Colon (tissue), 2 donors: ENCODE results near the gene CDH13.

Source experiments
- FAIRE-seq: peaks from 2 replicates; lab custom pipeline; 2012; peaks lifted over from hg19 to GRCh38; lab: Jason Lieb, UNC
- donor health status: control.
- donor health status: control.

Gene CDH13

GRCh38 chr16:83187405-83187804 lies 560.6 kb downstream of the CDH13 start:
- FAIRE-seq, result no peak

- no peak for FAIRE-seq
Measured at GRCh38 chr16:83196796-83197195, 570.0 kb downstream of the CDH13 start.

DNA sequence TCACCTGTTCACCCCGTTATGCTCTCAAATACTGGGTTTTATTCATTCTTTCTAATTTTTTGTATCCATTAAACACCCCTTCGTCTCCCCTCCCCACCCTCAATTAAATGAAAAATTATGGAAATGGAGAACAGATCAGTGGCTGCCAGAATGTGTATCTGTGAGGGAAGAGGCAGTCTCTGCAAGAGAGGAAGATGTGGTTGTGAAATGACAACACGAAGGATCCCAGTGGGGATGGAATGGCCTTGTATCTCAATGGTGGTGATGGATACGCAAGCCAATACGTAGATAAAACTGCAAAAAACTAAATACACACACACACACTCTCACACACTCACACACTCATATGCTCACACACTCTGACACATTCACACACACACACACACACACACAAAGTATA lies 570.7 kb downstream of the CDH13 start:
- FAIRE-seq, result no peak

GRCh38 chr16:83198977-83199376 lies 572.2 kb downstream of the CDH13 start:
- no peak for FAIRE-seq

GRCh38 chr16:83200005-83200779 lies 573.4 kb downstream of the CDH13 start:
- FAIRE-seq, result no peak

GRCh38 chr16:83201748-83202147 lies 575.0 kb downstream of the CDH13 start:
- no peak for FAIRE-seq

GRCh38 chr16:83205896-83206295 lies 579.1 kb downstream of the CDH13 start:
- no peak for FAIRE-seq

GRCh38 chr16:83206426-83206825 lies 579.7 kb downstream of the CDH13 start:
- no peak for FAIRE-seq

- no peak for FAIRE-seq
Measured at GRCh38 chr16:83211711-83212110, 584.9 kb downstream of the CDH13 start.

DNA sequence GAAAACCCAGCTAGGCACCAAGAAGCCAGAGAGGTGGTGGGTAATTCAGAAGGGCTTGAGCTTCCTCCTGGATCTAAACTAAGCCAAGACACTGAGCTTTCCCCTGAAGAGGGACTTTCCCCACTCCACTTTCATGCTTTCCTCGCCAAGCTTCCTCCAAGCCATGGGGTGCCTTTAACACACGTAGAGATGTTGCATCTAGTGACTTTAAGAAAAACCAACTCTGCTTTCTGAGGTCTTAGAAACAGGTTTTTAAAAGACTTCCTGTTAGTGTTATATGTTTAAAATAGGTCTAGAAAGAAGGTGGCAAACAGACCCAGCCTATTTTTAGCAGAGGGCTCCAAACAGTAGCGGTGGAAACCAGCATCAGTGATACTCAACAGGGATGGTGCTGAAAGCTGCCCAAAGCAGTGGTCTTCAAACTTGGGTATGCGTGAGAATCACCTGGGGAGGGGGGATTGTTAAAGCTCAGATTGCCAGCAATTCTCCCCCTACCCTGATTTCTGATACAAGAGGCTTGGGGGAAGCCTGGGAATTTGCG lies 585.6 kb downstream of the CDH13 start:
- no peak for FAIRE-seq

GRCh38 chr16:83214671-83215070 lies 587.9 kb downstream of the CDH13 start:
- no peak for FAIRE-seq

- FAIRE-seq, result no peak
Measured at GRCh38 chr16:83215406-83216001, 588.7 kb downstream of the CDH13 start.

DNA sequence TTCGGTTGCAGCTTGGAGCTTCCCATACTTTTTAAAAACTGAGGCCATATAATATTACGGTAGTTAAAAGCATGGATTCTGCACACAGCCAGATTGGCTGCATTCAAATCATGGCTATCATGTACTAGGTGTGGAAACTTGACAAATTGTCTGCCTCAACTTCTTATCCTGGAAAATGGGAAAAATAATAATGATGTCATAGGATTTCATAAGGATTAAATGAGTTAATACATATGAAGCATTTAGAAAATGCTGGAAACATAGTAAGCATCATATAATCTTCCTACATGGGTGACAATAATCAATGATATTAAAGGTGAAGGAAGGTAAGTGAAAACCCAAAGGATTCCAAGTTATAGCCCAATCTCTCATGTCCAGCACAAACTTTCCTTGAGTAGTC lies 592.5 kb downstream of the CDH13 start:
- FAIRE-seq, result no peak

DNA sequence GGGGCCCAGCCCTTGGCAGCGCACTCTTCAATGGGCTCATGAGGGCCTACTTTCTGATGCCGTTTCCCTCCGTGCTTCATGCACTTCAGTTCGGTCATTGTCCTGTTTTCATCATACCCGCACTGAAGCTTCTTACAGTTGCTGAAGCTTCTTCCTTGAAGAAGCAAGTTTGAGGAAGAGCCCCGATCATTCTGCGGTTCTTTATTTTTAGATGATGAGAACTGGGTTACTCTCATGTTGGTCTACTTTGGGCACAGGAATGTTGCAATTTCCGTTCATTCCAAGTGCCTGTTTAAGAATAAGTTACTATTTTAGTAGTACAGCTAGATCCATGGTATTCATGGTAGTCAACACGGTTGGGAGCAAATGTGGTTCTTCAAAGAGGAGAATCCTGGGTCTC lies 593.3 kb downstream of the CDH13 start:
- no peak for FAIRE-seq

DNA sequence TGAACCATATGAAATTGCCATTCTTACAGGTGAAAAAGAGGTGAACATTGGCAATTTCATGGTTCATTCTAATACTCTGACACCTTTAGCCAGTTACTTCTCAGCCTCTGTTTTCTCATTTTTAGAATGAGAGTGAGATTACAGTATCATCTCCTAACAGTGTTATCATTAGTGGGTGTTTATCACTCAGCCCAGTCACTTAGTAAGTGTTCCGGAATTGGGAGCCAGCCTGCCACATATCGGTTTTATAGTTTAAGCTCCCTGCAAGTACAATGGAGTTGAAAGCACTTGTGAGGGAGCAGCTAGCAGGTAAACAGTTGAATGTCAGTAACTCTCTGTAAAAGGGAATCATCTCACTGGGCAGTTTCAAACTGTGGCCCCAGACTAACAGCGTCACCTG lies 597.9 kb downstream of the CDH13 start:
- FAIRE-seq, result no peak

- FAIRE-seq, result no peak
Measured at GRCh38 chr16:83227336-83227735, 600.6 kb downstream of the CDH13 start.

DNA sequence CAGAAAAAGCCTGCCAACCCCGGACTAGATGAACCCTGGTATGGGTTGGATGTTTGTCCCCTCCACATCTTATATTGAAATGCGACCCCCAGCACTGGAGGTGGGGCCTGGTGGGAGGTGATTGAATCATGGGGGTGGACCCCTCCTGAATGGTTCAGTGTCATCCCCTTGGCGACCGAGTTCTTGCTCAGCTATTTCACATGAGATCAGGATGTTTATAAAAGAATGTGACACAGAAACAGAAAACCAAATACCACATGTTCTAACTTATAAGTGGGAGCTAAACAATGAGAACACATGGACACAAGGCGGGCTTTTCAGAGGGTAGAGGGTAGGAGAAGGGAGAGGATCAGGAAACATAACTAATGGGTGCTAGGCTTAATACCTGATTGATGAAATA lies 605.0 kb downstream of the CDH13 start:
- FAIRE-seq, result no peak

DNA sequence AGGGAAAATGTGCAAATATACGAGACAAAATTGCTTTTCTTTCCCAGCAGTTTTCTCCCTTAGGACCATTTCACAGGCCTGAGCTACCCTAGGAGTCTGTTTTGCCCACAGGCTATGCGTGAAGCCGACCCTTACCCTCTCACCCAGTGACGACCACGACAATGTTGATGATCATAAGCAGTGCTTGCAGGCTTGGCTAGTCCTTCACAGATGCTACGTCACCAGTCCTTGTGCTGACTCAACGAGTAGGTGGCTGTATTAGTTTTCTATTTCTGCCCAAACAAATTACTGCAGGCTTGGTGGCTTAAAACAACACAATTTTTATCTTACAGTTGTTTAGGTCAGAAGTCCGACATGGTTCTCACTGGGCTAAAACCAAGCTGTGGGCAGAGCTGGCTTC lies 606.4 kb downstream of the CDH13 start:
- no peak for FAIRE-seq

DNA sequence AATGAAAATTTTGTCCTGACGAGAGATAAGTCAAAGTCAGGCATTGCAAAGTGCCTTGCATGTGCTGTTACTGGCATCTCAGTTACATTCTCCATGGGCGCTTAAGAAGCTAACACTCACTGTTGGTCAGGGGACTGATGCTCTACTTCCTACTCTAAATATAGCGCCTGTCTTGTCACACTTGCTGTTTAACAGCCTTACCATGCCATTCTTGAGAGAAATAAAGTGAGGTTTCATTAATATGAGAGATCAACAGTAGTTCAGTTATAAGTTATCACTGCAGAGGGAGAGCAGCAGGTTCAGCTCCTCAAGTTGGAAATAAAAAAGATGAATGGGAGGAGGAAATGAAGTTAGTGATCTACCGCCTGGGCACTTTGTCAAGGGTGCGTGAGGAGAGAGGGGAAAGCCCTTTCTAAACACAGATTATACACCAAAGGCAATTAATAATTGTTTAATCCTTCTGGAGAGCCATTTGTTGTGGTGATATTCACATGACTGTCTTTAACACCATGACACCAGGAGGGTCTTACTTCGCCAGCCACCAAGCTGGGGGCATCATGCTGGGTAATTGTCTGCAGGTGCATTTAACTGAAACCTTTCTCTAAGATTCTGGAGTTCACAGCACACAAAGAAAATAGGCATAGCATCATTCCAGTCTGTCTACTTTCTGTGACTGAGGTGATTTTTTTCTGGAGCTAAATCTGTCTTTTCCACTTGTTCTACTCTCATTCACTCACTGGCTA lies 612.4 kb downstream of the CDH13 start:
- FAIRE-seq, result no peak

GRCh38 chr16:83244057-83244456 lies 617.3 kb downstream of the CDH13 start:
- FAIRE-seq, result no peak

- FAIRE-seq, result no peak
Measured at GRCh38 chr16:83245061-83245460, 618.3 kb downstream of the CDH13 start.

- no peak for FAIRE-seq
Measured at GRCh38 chr16:83247767-83248372, 621.1 kb downstream of the CDH13 start.
